Parathyroid adenoma (tissue), 2 donors: ENCODE results near the gene KTI12.
A peak's percentile ranks its signal among the peaks of the same experiment; 100 is the strongest.

Experiments
- H2AFZ ChIP-seq: fragments of 300-600 bp; sonication (generic); one replicate; pipeline ENCODE4 v1.7.0; 2017; ENCODE audit warnings: antibody characterized with exemption, mild to moderate bottlenecking
- H3K27ac ChIP-seq: fragments of 300-600 bp; sonication (generic); one replicate; pipeline ENCODE4 v1.7.0; 2017
- H3K27me3 ChIP-seq: fragments of 300-600 bp; sonication (generic); one replicate; pipeline ENCODE4 v1.7.0; 2017; ENCODE audit warnings: low read length; ENCODE audit not compliant: control insufficient read depth, insufficient read depth
- H3K36me3 ChIP-seq: fragments of 300-600 bp; sonication (generic); one replicate; pipeline ENCODE4 v1.7.0; 2017; ENCODE audit warnings: low read length; ENCODE audit not compliant: control insufficient read depth, insufficient read depth
- H3K4me1 ChIP-seq: fragments of 300-600 bp; sonication (generic); one replicate; pipeline ENCODE4 v1.7.0; 2017; ENCODE audit warnings: control low read depth
- H3K4me2 ChIP-seq: fragments of 300-600 bp; sonication (generic); one replicate; pipeline ENCODE4 v1.7.0; 2017; ENCODE audit warnings: low read length
- H3K4me3 ChIP-seq: fragments of 300-600 bp; sonication (generic); one replicate; pipeline ENCODE4 v1.7.0; 2017; ENCODE audit warnings: low read depth, low read length
- H3K79me2 ChIP-seq: fragments of 300-600 bp; sonication (generic); one replicate; pipeline ENCODE4 v1.7.0; 2017; ENCODE audit warnings: control low read depth
- H3K9ac ChIP-seq: fragments of 300-600 bp; sonication (generic); one replicate; pipeline ENCODE4 v1.7.0; 2017; ENCODE audit warnings: mild to moderate bottlenecking
- H3K9me3 ChIP-seq: fragments of 300-600 bp; sonication (generic); one replicate; pipeline ENCODE4 v1.7.0; 2017; ENCODE audit warnings: low read length; ENCODE audit not compliant: control insufficient read depth
- CTCF ChIP-seq: fragments of 300-600 bp; sonication (generic); IDR thresholded peaks from one replicate; pipeline ENCODE4 v1.7.0; 2017; ENCODE audit warnings: antibody characterized with exemption, mild to moderate bottlenecking
- donor health status: primary hyperparathyroidism.

The KTI12 gene

GRCh38 chr1:52057255-52057654 lies 23.6 kb upstream of the KTI12 start:
- H3K9ac ChIP-seq: no peak overlapping the region
- H3K27me3 ChIP-seq: no peaks in the 10 kb centered on the region
- no peaks in the 10 kb centered on the region for H3K36me3 ChIP-seq
- TF ChIP-seq CTCF: no peak
- H3K4me1 ChIP-seq: peaks cover 3% of the 10 kb centered on the region
- peak overlapping the region; percentile 92 for H3K4me3 ChIP-seq
- H2AFZ ChIP-seq: no peak overlapping the region
- H3K9me3 ChIP-seq: no peaks in the 10 kb centered on the region
- H3K27ac ChIP-seq: peak overlapping the region; percentile 86
- peak overlapping the region; percentile 85 for H3K4me2 ChIP-seq
- peaks cover 16% of the 10 kb centered on the region for H3K79me2 ChIP-seq

- Histone ChIP-seq H2AFZ (no peak overlapping the region), H3K9ac (no peak overlapping the region), H3K79me2 (peaks cover 15% of the 10 kb centered on the region), H3K27me3 (no peaks in the 10 kb centered on the region), H3K4me1 (peaks cover 3% of the 10 kb centered on the region), H3K27ac (peak overlapping the region; percentile 86), H3K36me3 (no peaks in the 10 kb centered on the region), H3K9me3 (no peaks in the 10 kb centered on the region), H3K4me3 (peak overlapping the region; percentile 92), H3K4me2 (peak overlapping the region; percentile 85)
- no peak for TF ChIP-seq CTCF
These were observed 23.3 kb upstream of the KTI12 start for GRCh38 chr1:52056937-52057231.

- Histone ChIP-seq H3K9ac (peak within 1 kb of the TSS; percentile 40), H3K27me3 (no peaks in the 10 kb centered on the region), H2AFZ (peak within 1 kb of the TSS; percentile 86), H3K4me2 (peak within 1 kb of the TSS; percentile 90), H3K27ac (peak within 1 kb of the TSS; percentile 86), H3K36me3 (no peaks in the 10 kb centered on the region), H3K4me3 (peak within 1 kb of the TSS; percentile 92), H3K79me2 (peaks cover 15% of the 10 kb centered on the region), H3K4me1 (peaks cover 3% of the 10 kb centered on the region), H3K9me3 (no peaks in the 10 kb centered on the region)
- TF ChIP-seq CTCF: no peak
These were observed 22.7 kb upstream of the KTI12 start, which contains the start of gene BTF3L4 for GRCh38 chr1:52056163-52056936. TSS of gene BTF3L4 (plus strand) at chr1:52056295. CDS start at chr1:52059848, 3,553 bp downstream.

- no peak overlapping the region for H3K9ac ChIP-seq
- peaks cover 12% of the 10 kb centered on the region for H3K79me2 ChIP-seq
- H3K9me3 ChIP-seq: no peaks in the 10 kb centered on the region
- peak overlapping the region; percentile 81 for H3K27ac ChIP-seq
- peak overlapping the region; percentile 92 for H3K4me3 ChIP-seq
- H2AFZ ChIP-seq: peak overlapping the region; percentile 86
- no peak for TF ChIP-seq CTCF
- peaks cover 3% of the 10 kb centered on the region for H3K4me1 ChIP-seq
- no peaks in the 10 kb centered on the region for H3K27me3 ChIP-seq
- peak overlapping the region; percentile 90 for H3K4me2 ChIP-seq
- H3K36me3 ChIP-seq: no peaks in the 10 kb centered on the region
These were observed 22.2 kb upstream of the KTI12 start for GRCh38 chr1:52055866-52056162.
